ENCODE measurements around the gene DDIAS. TPM values are rescaled to one million over a fixed set of nuclear protein-coding genes. Genes with fewer than 3 reads are reported as not detected.
"Not testable (repeated sequence)": the region's sequence is repeated elsewhere in the genome, so short reads cannot be mapped to it uniquely, and the experiment has no call there.

Gene DDIAS
- total and polyA plus RNA-seq, 10 of the 15 experiments (the other 5 are each of a cell fraction or from before 2014, with no cell fraction given), result 6.9 to 27.8 (median 12.9) TPM

- in situ Hi-C loops (cut with MboI) (no loop called here), intact Hi-C loops (cut with micrococcal nuclease; ENCODE audit: unreplicated experiment) (no loop called here)
- CTCF ChIA-PET, result interaction anchor here (0.7 kb wide), 1 partner anchor 79 kb away, joined by 3 read pairs; no protein-coding TSS in a partner anchor
- no peak for DNase-seq (ENCODE audit: low read depth, low spot score)
- no peak for ATAC-seq
- no peak overlapping the region for H3K4me3 ChIP-seq
- no peaks in the 10 kb centered on the region for H3K36me3 ChIP-seq (ENCODE audit: control insufficient read depth in 2 of 2, insufficient read depth in 2 of 2, low read length in 1 of 2)
- SMC1A ChIA-PET (ENCODE audit: uncharacterized antibody, unreplicated experiment), result interaction anchor here (0.6 to 1.9 kb wide), 3 partner anchors 9 to 23 kb away, joined by 3 to 5 read pairs (median 3); no protein-coding TSS in a partner anchor
- no peaks in the 10 kb centered on the region for H4K20me1 ChIP-seq (ENCODE audit: control insufficient read depth, insufficient read depth)
- H3K27me3 ChIP-seq (replicated peaks in 1 of 2; ENCODE audit: control insufficient read depth in 2 of 2, insufficient read depth in 2 of 2, low read length in 1 of 2), result no peaks in the 10 kb centered on the region
- no peak overlapping the region for H3K4me2 ChIP-seq (ENCODE audit: control insufficient read depth, insufficient read depth)
- H3K27ac ChIP-seq (ENCODE audit: control insufficient read depth, insufficient read depth), result no peak overlapping the region
- no peaks in the 10 kb centered on the region for H3K79me2 ChIP-seq (ENCODE audit: control insufficient read depth, insufficient read depth, low read length)
- no peak for FAIRE-seq
- H3K9ac ChIP-seq (ENCODE audit: control insufficient read depth, insufficient read depth, low read length), result no peak overlapping the region
- no peaks in the 10 kb centered on the region for H3K4me1 ChIP-seq (ENCODE audit: control insufficient read depth, insufficient read depth, low read length)
- RAD21 ChIA-PET (ENCODE audit: unreplicated experiment), result no interaction called here
- no peak overlapping the region for H2AFZ ChIP-seq (ENCODE audit: control insufficient read depth, low read depth, low read length)
- TF ChIP-seq ZBTB40 (IDR thresholded peaks at IDR 0.05; ENCODE audit: borderline replicate concordance), result no peak
- no peak for TF ChIP-seq RUNX3 (IDR thresholded peaks at IDR 0.05; ENCODE audit: low read length)
- no TSS peak for BruUV-seq (replicated peaks)
- POLR2A ChIA-PET, result no interaction called here
- no peaks in the 10 kb centered on the region for H3K9me3 ChIP-seq (replicated peaks; ENCODE audit: control insufficient read depth, insufficient read depth, low read length)
Measured at GRCh38 chr11:82854242-82854641, 47.3 kb upstream of the DDIAS start.

GRCh38 chr11:82854916-82855315 is 46.6 kb upstream of the DDIAS start:
- in situ Hi-C loops (cut with MboI); H3K4me1 ChIP-seq (ENCODE audit: control insufficient read depth, insufficient read depth, low read length); RAD21 ChIA-PET (ENCODE audit: unreplicated experiment); DNase-seq (ENCODE audit: low read depth, low spot score); H3K9me3 ChIP-seq (replicated peaks; ENCODE audit: control insufficient read depth, insufficient read depth, low read length); H3K9ac ChIP-seq (ENCODE audit: control insufficient read depth, insufficient read depth, low read length); H3K4me2 ChIP-seq (ENCODE audit: control insufficient read depth, insufficient read depth); intact Hi-C loops (cut with micrococcal nuclease; ENCODE audit: unreplicated experiment); FAIRE-seq; BruUV-seq (replicated peaks); H3K4me3 ChIP-seq; H4K20me1 ChIP-seq (ENCODE audit: control insufficient read depth, insufficient read depth); POLR2A ChIA-PET; H3K79me2 ChIP-seq (ENCODE audit: control insufficient read depth, insufficient read depth, low read length); ATAC-seq; H3K27ac ChIP-seq (ENCODE audit: control insufficient read depth, insufficient read depth); H2AFZ ChIP-seq (ENCODE audit: control insufficient read depth, low read depth, low read length); H3K27me3 ChIP-seq (replicated peaks in 1 of 2; ENCODE audit: control insufficient read depth in 2 of 2, insufficient read depth in 2 of 2, low read length in 1 of 2); H3K36me3 ChIP-seq (ENCODE audit: control insufficient read depth in 2 of 2, insufficient read depth in 2 of 2, low read length in 1 of 2): not testable (repeated sequence)
- ChIA-PET CTCF (interaction anchor here (0.7 to 1.1 kb wide), 2 partner anchors 79 to 80 kb away, joined by 3 read pairs; no protein-coding TSS in a partner anchor), SMC1A (ENCODE audit: uncharacterized antibody, unreplicated experiment) (interaction anchor here (0.6 to 1.1 kb wide), 2 partner anchors 24 to 231 kb away, joined by 3 read pairs; no protein-coding TSS in a partner anchor)
- 94% methylated on average over 1 of the region's 1 CpG for WGBS (ENCODE audit: insufficient coverage, insufficient replicate concordance, low lambda C conversion rate, missing lambda C conversion rate)
